ENCODE measurements around the gene P4HTM.

The P4HTM gene

GRCh38 chr3:48989796-48990635 lies at the start of gene P4HTM:
TSS of gene P4HTM (plus strand) at chr3:48990241. CDS start at chr3:48990257, 16 bp downstream.
- peak; percentile 74 for DNase-seq (ENCODE audit: low read depth)
- peak within 1 kb of the TSS; percentile 78 for H3K4me3 ChIP-seq (ENCODE audit: low read depth, low read length)

- no peak for DNase-seq (ENCODE audit: low read depth)
- no peak overlapping the region for H3K4me3 ChIP-seq (ENCODE audit: low read depth, low read length)
Measured at GRCh38 chr3:48945432-48945831, 44.6 kb upstream of the P4HTM start.

- no peak overlapping the region for H3K4me3 ChIP-seq (ENCODE audit: low read depth, low read length)
- no peak for DNase-seq (ENCODE audit: low read depth)
Measured at GRCh38 chr3:48945891-48946549, 44.0 kb upstream of the P4HTM start.

DNA sequence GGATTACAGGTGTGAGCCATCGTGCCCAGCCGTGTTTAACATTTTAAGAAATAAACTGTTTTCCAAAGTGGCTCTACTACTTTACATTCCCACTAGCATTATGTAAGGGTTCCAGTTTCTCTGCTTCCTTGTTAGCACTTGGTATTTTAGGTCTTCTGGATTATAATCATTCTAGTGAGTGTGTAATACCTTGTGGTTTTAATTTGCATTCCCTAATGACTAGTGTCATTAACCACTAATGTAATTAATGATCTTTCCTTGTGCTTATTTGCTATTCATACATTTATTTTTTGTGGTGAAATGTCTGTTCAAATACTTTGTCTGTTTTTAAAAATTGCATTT lies 40.7 kb upstream of the P4HTM start:
- H3K4me3 ChIP-seq (ENCODE audit: low read depth, low read length) = no peak overlapping the region
- no peak for DNase-seq (ENCODE audit: low read depth)

DNA sequence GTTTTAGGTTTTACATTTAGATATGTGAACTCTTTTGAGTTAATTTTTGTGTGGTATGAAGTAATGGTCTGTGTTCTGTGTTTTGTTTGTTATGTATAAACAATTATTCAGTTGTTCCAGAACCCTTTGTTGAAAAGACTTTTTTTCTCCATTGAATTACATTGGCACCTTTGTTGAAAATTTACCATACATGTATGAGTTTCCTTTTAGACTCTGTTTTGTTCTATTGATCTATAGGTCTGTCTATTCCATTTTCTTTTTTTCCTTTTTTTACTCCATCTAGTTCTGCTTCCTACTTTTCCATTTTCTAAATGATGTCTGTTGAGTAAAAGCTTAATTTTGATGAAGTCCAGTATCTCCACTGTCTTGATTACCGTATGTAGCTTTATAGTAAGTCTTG lies 40.0 kb upstream of the P4HTM start:
- no peak overlapping the region for H3K4me3 ChIP-seq (ENCODE audit: low read depth, low read length)
- no peak for DNase-seq (ENCODE audit: low read depth)

DNA sequence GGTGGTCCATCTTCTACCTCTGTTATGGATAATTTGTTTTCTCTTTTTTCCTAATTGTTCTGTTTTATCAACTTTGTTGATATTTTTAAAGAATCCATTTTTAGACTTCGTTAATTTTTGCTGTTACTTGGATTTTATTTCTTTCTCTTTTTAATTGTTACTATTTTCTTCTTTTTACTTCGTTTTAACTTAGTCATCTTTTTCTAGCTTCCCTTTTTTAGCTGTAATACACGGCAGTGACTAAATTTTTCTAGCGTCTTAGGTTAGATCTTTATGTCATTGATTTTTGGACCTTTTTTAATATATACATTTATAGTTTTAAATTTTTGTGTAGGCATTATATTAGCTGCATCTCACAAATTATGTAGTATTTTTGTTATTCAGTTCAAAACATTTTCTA lies 38.3 kb upstream of the P4HTM start:
- no peak for DNase-seq (ENCODE audit: low read depth)
- H3K4me3 ChIP-seq (ENCODE audit: low read depth, low read length) = no peak overlapping the region

DNA sequence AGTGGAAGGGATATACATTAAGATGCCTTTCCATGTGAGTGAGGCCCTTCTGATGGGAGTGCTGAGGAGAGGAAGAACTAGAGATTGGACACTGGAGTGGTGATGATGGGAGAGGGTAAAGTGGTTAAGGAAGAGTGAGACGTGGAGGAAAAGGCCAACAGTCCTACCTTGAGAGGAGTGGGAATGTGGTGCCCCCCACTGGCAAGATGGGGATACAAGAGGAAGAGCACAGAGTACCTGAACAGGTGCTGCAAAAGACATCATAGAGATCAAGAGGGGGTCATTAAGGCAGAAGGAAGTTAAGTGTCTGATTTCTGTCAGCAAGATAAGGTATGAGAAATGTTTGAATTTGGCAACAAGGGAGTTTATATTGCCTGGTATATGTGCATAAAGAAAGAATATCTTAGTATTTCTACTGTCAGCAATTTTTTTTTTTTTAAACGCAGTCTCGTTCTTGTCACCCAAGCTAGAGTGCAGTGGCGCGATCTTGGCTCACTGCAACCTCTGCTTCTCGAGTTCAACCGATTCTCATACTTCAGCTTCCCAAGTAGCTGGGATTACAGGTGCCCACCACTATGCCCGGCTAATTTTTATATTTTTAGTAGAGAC lies 37.4 kb upstream of the P4HTM start:
- H3K4me3 ChIP-seq (ENCODE audit: low read depth, low read length) = no peak overlapping the region
- no peak for DNase-seq (ENCODE audit: low read depth)

DNA sequence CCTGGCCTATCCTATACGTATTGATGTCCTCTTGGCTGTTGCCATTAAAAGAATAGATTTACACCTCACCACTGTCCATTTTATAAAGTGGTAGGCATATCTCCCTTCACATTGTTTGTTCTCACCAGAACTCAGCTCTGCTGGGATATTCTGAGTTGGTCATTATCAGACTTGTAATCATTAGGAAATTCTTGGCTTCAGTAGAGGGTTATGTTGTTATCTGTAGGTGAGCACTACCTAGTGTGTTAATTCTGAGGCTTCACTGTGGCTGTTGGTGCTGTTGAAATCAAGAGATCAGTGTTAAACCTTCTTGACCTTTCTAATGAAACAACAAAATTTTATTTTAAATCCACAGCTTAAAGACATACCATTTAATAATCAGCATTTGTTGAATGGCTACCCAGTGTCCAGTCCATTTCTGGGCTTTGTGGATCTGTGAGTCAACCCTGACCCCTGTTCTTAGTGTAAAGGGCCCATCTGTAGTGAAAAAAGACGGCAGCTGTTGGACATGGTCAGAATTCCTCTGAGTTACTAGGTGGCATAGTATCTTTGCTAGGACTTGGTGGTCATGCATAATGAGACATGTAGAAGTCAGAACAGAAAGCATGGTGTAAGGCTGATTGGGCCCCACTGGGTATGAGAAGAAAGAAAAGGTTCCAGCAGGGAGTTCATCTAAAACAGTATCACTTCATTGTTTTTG lies 32.9 kb upstream of the P4HTM start:
- H3K4me3 ChIP-seq (ENCODE audit: low read depth, low read length) = no peak overlapping the region
- DNase-seq (ENCODE audit: low read depth) = no peak

DNA sequence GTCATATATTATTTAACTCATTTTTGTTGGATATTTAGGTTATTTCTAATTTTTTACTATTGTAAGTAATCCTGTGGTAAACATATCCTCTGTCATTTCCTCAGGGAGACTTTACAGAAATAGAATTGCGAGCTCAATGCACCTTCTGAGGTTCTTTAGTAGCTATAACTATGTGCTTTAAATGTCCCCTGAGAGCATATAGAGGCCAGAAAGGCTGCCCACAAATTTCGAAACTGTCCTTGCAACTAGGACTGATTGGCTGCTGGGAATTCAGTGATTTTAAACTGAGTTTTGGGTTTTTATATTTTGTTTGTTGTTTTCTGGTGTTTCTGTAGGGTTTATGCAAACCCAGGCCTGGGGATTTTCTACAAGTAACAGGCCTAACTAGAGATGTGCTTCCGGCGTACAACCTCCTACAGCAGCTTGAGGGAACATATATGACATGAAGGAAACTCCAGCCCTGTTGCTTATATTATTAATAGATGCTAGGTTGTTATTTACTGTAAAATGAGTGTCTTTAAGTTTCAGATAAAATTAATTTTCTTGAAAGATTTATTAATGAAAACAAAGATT lies 29.1 kb upstream of the P4HTM start:
- H3K4me3 ChIP-seq (ENCODE audit: low read depth, low read length) = no peak overlapping the region
- DNase-seq (ENCODE audit: low read depth) = peak; percentile 63

- no peak overlapping the region for H3K4me3 ChIP-seq (ENCODE audit: low read depth, low read length)
- DNase-seq (ENCODE audit: low read depth) = no peak
Measured at GRCh38 chr3:48962340-48962739, 27.7 kb upstream of the P4HTM start.

- H3K4me3 ChIP-seq (ENCODE audit: low read depth, low read length) = no peak overlapping the region
- no peak for DNase-seq (ENCODE audit: low read depth)
Measured at GRCh38 chr3:48962939-48963338, 27.1 kb upstream of the P4HTM start.

GRCh38 chr3:48963591-48963990 lies 26.4 kb upstream of the P4HTM start:
- H3K4me3 ChIP-seq (ENCODE audit: low read depth, low read length) = no peak overlapping the region
- no peak for DNase-seq (ENCODE audit: low read depth)

DNA sequence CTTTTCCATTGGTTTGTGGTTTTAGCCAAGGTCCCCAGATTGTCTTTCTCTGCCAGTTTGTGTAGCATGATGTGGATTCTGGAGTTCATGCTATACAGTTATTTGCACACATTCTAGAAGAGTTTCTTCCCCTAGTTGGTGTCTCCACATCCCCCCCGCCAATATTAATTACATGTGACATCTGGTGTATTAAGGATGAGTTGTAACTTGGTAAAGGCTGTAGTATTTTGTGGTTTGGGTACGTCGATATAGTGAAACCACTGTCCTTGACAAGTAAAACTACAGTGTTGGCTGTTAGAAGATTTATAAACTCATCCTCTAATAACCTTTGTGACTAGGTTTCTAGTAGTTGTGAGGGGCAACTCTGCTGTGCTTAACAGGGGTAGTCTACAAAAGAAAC lies 23.7 kb upstream of the P4HTM start:
- no peak for DNase-seq (ENCODE audit: low read depth)

GRCh38 chr3:48966876-48967361 lies 23.1 kb upstream of the P4HTM start:
- no peak for DNase-seq (ENCODE audit: low read depth)
- H3K4me3 ChIP-seq (ENCODE audit: low read depth, low read length) = no peak overlapping the region

More for the DNA sequence above, 23.7 kb upstream of the P4HTM start:
- no peak overlapping the region for H3K4me3 ChIP-seq (ENCODE audit: low read depth, low read length)

GRCh38 chr3:48970586-48970985 lies 19.5 kb upstream of the P4HTM start:
- no peak overlapping the region for H3K4me3 ChIP-seq (ENCODE audit: low read depth, low read length)
- DNase-seq (ENCODE audit: low read depth) = no peak

DNA sequence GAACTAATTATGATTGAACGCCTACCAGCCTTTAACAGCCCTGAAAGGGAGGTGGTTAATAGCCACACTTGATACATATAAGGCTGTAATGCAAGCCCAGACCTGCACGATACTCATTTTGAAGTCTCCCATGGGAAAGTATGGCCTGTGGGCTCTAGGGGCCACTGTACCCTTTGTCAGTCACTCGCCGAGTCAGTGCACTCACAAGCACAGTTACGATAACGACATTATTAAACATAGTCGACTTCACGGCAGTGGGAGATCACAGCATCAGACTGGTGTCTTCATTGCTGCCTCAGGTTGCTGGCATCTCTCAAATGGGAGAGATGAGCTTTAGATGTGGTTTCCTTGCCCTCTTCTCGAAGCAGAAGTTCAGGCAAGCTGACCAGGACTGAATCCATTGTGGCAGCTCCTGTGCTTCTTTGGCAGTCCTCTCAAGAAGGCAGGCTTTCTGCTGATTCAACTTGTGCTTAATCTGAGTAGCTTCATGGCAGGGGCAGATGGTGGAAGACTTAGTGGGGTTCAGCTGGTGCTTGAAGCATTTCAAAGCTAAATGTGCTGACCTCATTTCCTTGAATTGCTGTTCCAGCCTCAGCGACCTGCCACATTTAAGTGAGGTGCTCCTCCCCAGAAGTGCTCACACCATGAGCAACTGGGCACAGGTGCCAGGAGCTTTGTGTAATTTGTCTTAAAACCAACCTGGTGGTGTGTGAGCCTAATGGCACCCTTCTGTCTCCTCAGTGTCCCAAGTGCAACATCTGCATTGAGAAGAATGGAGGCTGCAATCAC lies 15.8 kb upstream of the P4HTM start:
- no peak overlapping the region for H3K4me3 ChIP-seq (ENCODE audit: low read depth, low read length)
- no peak for DNase-seq (ENCODE audit: low read depth)

GRCh38 chr3:48979451-48979850 lies 10.6 kb upstream of the P4HTM start:
- no peak overlapping the region for H3K4me3 ChIP-seq (ENCODE audit: low read depth, low read length)
- DNase-seq (ENCODE audit: low read depth) = no peak

GRCh38 chr3:48980295-48980694 lies 9.7 kb upstream of the P4HTM start:
- DNase-seq (ENCODE audit: low read depth) = no peak
- no peak overlapping the region for H3K4me3 ChIP-seq (ENCODE audit: low read depth, low read length)

DNA sequence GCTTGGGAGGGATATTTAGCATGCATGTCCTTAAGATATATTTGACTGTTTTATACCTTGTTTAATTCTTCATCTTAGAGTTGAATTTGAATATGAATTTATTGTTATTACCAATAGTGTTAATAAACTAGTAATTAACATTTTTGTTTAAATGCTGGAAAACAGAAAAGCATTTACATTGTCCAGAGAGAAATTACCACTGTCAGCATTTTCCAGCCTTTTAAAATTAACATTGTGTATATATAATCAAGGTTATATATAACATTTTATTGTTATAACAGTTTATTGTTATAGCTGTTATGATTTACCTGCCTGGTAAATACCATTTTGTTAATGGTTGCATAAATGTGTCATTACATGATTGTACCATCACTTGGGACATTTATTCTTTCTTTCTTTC lies 8.0 kb upstream of the P4HTM start:
- no peak overlapping the region for H3K4me3 ChIP-seq (ENCODE audit: low read depth, low read length)
- DNase-seq (ENCODE audit: low read depth) = no peak

Measured in skeletal muscle cell (primary cell).